Panc1 (cell line): Measurements from ENCODE around the gene APCDD1.

Source experiments
- POLR2AphosphoS5 ChIP-seq: IDR thresholded peaks from 2 replicates; pipeline ENCODE4 v1.6.1; 2012; ENCODE audit warnings: mild to moderate bottlenecking, low read depth, low read length, moderate library complexity
- REST ChIP-seq, 2 experiments: IDR thresholded peaks; 2 replicates each; pipeline ENCODE4 v1.6.1; 2011 to 2012; ENCODE audit warnings: low read depth in 2 of 2, control low read depth in 1 of 2, low read length in 1 of 2, mild to moderate bottlenecking in 1 of 2, moderate library complexity in 1 of 2; ENCODE audit not compliant: insufficient read depth in 1 of 2
- SIN3A ChIP-seq: IDR thresholded peaks from 2 replicates; pipeline ENCODE4 v1.6.1; 2012; ENCODE audit warnings: low read depth, mild to moderate bottlenecking, low read length, moderate library complexity, borderline replicate concordance; ENCODE audit not compliant: insufficient read depth
- TCF7L2 ChIP-seq: IDR thresholded peaks from 2 replicates; pipeline ENCODE4 v1.6.1; 2011; ENCODE audit warnings: mild to moderate bottlenecking, low read depth, low read length, inconsistent platforms
- TF ChIP-seq, protein P1 (sequence below): fragments of 450-650 bp; IDR thresholded peaks from 2 replicates; pipeline ENCODE4 v1.5.1; 2017; ENCODE audit warnings: mild to moderate bottlenecking

- TF ChIP-seq, protein P1, sequence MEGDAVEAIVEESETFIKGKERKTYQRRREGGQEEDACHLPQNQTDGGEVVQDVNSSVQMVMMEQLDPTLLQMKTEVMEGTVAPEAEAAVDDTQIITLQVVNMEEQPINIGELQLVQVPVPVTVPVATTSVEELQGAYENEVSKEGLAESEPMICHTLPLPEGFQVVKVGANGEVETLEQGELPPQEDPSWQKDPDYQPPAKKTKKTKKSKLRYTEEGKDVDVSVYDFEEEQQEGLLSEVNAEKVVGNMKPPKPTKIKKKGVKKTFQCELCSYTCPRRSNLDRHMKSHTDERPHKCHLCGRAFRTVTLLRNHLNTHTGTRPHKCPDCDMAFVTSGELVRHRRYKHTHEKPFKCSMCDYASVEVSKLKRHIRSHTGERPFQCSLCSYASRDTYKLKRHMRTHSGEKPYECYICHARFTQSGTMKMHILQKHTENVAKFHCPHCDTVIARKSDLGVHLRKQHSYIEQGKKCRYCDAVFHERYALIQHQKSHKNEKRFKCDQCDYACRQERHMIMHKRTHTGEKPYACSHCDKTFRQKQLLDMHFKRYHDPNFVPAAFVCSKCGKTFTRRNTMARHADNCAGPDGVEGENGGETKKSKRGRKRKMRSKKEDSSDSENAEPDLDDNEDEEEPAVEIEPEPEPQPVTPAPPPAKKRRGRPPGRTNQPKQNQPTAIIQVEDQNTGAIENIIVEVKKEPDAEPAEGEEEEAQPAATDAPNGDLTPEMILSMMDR, result no peak
- TF ChIP-seq TCF7L2 (no peak), POLR2AphosphoS5 (no peak), REST (IDR thresholded peaks at IDR 0.05; ENCODE audit: insufficient read depth in 1 of 2, low read depth in 2 of 2, low read length in 1 of 2) (no peak), SIN3A (no peak)
These were observed 29.7 kb upstream of the APCDD1 start for GRCh38 chr18:10424585-10425307.
